HG02973 (cell line): ENCODE results near the gene SUCNR1.

Source experiments
- ATAC-seq: cut with Tn5 transposase; IDR thresholded peaks from one replicate; pipeline ENCODE4 v1.9.1; 2021; ENCODE audit warnings: moderate library complexity; ENCODE audit not compliant: unreplicated experiment

Gene SUCNR1

DNA sequence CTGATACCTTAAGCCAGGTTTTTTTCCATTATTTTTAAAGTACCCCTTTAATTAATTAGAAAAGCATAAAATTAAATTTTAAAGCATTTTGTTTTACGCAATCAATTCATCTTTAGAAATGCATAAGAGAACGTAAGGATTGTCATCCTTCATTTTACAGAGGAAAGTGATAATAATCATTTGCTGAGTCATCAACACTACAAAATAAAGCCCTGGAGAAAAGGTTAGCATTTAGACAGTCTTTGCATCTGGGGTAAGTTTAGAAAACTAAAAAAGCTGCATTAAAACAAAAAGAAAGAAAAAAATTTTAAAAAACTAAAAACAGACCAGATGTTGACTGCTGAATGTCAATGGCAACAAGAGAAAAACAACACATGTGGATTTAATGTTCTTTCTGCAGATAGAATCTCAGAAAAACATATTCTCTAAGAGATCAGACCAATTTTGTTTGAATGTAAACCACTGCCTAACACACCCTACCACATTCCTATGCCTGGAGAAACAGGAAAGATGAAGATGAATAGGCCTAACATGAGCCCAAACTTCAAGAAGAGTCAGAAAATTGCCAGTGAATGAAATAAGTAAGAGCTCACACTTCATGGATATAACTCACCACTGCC lies 59.9 kb downstream of the SUCNR1 start:
- ATAC-seq: no peak
